C4-2B (cell line): Measurements from ENCODE around the gene GLI3.

Source experiments
- H3K27ac ChIP-seq: fragments of 450-650 bp; 2 replicates; pipeline ENCODE4 v1.5.1; 2017
- CTCF ChIP-seq: fragments of 450-650 bp; conservative IDR thresholded peaks from 2 replicates; pipeline ENCODE4 v1.5.1; 2017; ENCODE audit warnings: mild to moderate bottlenecking
- ZFX ChIP-seq: fragments of 450-650 bp; IDR thresholded peaks from 2 replicates; pipeline ENCODE4 v1.6.1; 2017

GLI3 gene

GRCh38 chr7:42059275-42059674 lies 177.7 kb downstream of the GLI3 start:
- TF ChIP-seq CTCF (no peak), ZFX (no peak)
- H3K27ac ChIP-seq: no peak overlapping the region

- TF ChIP-seq ZFX (no peak), CTCF (no peak)
- H3K27ac ChIP-seq: no peak overlapping the region
These were observed 179.7 kb downstream of the GLI3 start for GRCh38 chr7:42057331-42057730.

- no peak overlapping the region for H3K27ac ChIP-seq
These were observed 181.8 kb downstream of the GLI3 start for GRCh38 chr7:42055171-42055570.

GRCh38 chr7:42053834-42054233 lies 183.2 kb downstream of the GLI3 start:
- TF ChIP-seq CTCF: no peak
- no peak for TF ChIP-seq ZFX
- H3K27ac ChIP-seq: no peak overlapping the region

More at GRCh38 chr7:42055171-42055570, 181.8 kb downstream of the GLI3 start:
- TF ChIP-seq ZFX (no peak), CTCF (no peak)

GRCh38 chr7:42049761-42050160 lies 187.2 kb downstream of the GLI3 start:
- TF ChIP-seq ZFX: no peak
- TF ChIP-seq CTCF: no peak
- no peak overlapping the region for H3K27ac ChIP-seq

- TF ChIP-seq CTCF (no peak), ZFX (no peak)
- no peak overlapping the region for H3K27ac ChIP-seq
These were observed 190.5 kb downstream of the GLI3 start for GRCh38 chr7:42046483-42046882.

- H3K27ac ChIP-seq: no peak overlapping the region
- TF ChIP-seq ZFX (no peak), CTCF (no peak)
These were observed 191.0 kb downstream of the GLI3 start for GRCh38 chr7:42045961-42046360.
